Cardiac fibroblast (primary cell): Measurements from ENCODE around the gene C6orf15.
A peak's percentile ranks its signal among the peaks of the same experiment; 100 is the strongest.

Experiments used
- DNase-seq, 2 donors: peaks; one replicate each; pipeline versions ENCODE4 v3.0.0 to v3.0.0-alpha.2; 2010; ENCODE audit warnings: low read depth in 2 of 2
- H3K4me3 ChIP-seq, 2 donors: replicated peaks in 1 of 2; 1 replicate in 1 of 2; 2 replicates in 1 of 2; pipeline ENCODE4 v1.5.1; 2011; ENCODE audit warnings: low read depth in 2 of 2, low read length in 2 of 2, mild to moderate bottlenecking in 2 of 2, moderate library complexity in 1 of 2
- CTCF ChIP-seq: IDR thresholded peaks from one replicate; pipeline ENCODE4 v1.5.1; 2011; ENCODE audit warnings: low read depth, mild to moderate bottlenecking, low read length, inconsistent platforms

C6orf15 gene

GRCh38 chr6:31087494-31088089 lies 24.8 kb downstream of the C6orf15 start:
- DNase-seq = peak; percentile 89 to 92
- H3K4me3 ChIP-seq = no peak overlapping the region
- peak; percentile 67 for TF ChIP-seq CTCF

- TF ChIP-seq CTCF = no peak
- H3K4me3 ChIP-seq = no peak overlapping the region
- peak; percentile 30 to 75 for DNase-seq
These were observed 25.5 kb downstream of the C6orf15 start for GRCh38 chr6:31086788-31087440.

- H3K4me3 ChIP-seq = no peak overlapping the region
- DNase-seq = peak; percentile 76 to 91
- peak; percentile 62 for TF ChIP-seq CTCF
These were observed 28.5 kb downstream of the C6orf15 start for GRCh38 chr6:31083742-31084354.

- DNase-seq = no peak
- no peak for TF ChIP-seq CTCF
- no peak overlapping the region for H3K4me3 ChIP-seq
These were observed 30.5 kb downstream of the C6orf15 start for GRCh38 chr6:31081872-31082271.

- peak; percentile 71 to 75 for DNase-seq
- H3K4me3 ChIP-seq = no peak overlapping the region
- TF ChIP-seq CTCF = peak; percentile 84
These were observed 32.6 kb downstream of the C6orf15 start for GRCh38 chr6:31079656-31080261.

- no peak overlapping the region for H3K4me3 ChIP-seq
- no peak for DNase-seq
- TF ChIP-seq CTCF = no peak
These were observed 35.8 kb downstream of the C6orf15 start for GRCh38 chr6:31076611-31077010.
